ENCODE data around the gene RPA1.

Gene RPA1

GRCh38 chr17:1787301-1787902 is 42.4 kb upstream of the RPA1 start:
- ChIA-PET POLR2A (interaction anchor here (0.5 to 1.0 kb wide), 2 partner anchors 64 to 157 kb away, joined by 3 read pairs; no protein-coding TSS in a partner anchor), CTCF (interaction anchor here (0.9 to 17.0 kb wide), 3 partner anchors 67 to 122 kb away, joined by 3 to 231 read pairs (median 9); partner anchors contain the start of gene WDR81)
- Histone ChIP-seq H3K9me3 (ENCODE audit: control extremely low read depth in 1 of 5, control insufficient read depth in 4 of 5, insufficient read depth in 2 of 5, low read depth in 1 of 5, low read length in 4 of 5) (no peaks in the 10 kb centered on the region), H3K4me3 (ENCODE audit: control insufficient read depth in 1 of 7, extremely low read depth in 1 of 7, insufficient read depth in 4 of 7, low read depth in 2 of 7, low read length in 6 of 7) (no peak overlapping the region), H3K27me3 (replicated peaks in 2 of 5; ENCODE audit: control insufficient read depth in 4 of 5, insufficient read depth in 5 of 5, low read length in 4 of 5) (no peaks in the 10 kb centered on the region), H3K36me3 (ENCODE audit: control insufficient read depth in 4 of 4, insufficient read depth in 4 of 4, low read length in 3 of 4) (peaks cover 5 to 48% (median 18%) of the 10 kb centered on the region in 4 experiments), H3K27ac (ENCODE audit: insufficient read depth in 1 of 2, low read depth in 1 of 2, low read length in 2 of 2, poor library complexity in 1 of 2, severe bottlenecking in 2 of 2) (no peak overlapping the region), H3K4me1 (ENCODE audit: control extremely low read depth in 1 of 4, control insufficient read depth in 4 of 4, insufficient read depth in 4 of 4, low read length in 3 of 4) (peaks cover 5 to 24% (median 9%) of the 10 kb centered on the region in 4 experiments)
- DNase-seq = no peak
- 94% methylated on average over 12 of the region's 16 CpGs for WGBS (ENCODE audit: insufficient coverage)

- 100% methylated on average over 2 of the region's 5 CpGs for WGBS (ENCODE audit: insufficient coverage)
- Histone ChIP-seq H3K27ac (ENCODE audit: insufficient read depth in 1 of 2, low read depth in 1 of 2, low read length in 2 of 2, poor library complexity in 1 of 2, severe bottlenecking in 2 of 2) (no peak overlapping the region), H3K4me1 (ENCODE audit: control extremely low read depth in 1 of 4, control insufficient read depth in 4 of 4, insufficient read depth in 4 of 4, low read length in 3 of 4) (peaks cover 0 to 6% (median 0%) of the 10 kb centered on the region in 4 experiments), H3K4me3 (ENCODE audit: control insufficient read depth in 1 of 7, extremely low read depth in 1 of 7, insufficient read depth in 4 of 7, low read depth in 2 of 7, low read length in 6 of 7) (no peak overlapping the region), H3K9me3 (ENCODE audit: control extremely low read depth in 1 of 5, control insufficient read depth in 4 of 5, insufficient read depth in 2 of 5, low read depth in 1 of 5, low read length in 4 of 5) (no peaks in the 10 kb centered on the region), H3K27me3 (replicated peaks in 2 of 5; ENCODE audit: control insufficient read depth in 4 of 5, insufficient read depth in 5 of 5, low read length in 4 of 5) (no peaks in the 10 kb centered on the region), H3K36me3 (ENCODE audit: control insufficient read depth in 4 of 4, insufficient read depth in 4 of 4, low read length in 3 of 4) (peaks cover 11 to 34% (median 16%) of the 10 kb centered on the region in 4 experiments)
- POLR2A ChIA-PET = no interaction called here
- DNase-seq = no peak
- CTCF ChIA-PET = interaction anchor here (0.8 to 1.2 kb wide), 2 partner anchors 73 to 107 kb away, joined by 3 to 4 read pairs; no protein-coding TSS in a partner anchor
Observed at GRCh38 chr17:1789936-1790335, 39.9 kb upstream of the RPA1 start.

- H3K9me3 ChIP-seq (ENCODE audit: control extremely low read depth in 1 of 5, control insufficient read depth in 4 of 5, insufficient read depth in 2 of 5, low read depth in 1 of 5, low read length in 4 of 5) = no peaks in the 10 kb centered on the region
- no peak overlapping the region for H3K27ac ChIP-seq (ENCODE audit: insufficient read depth in 1 of 2, low read depth in 1 of 2, low read length in 2 of 2, poor library complexity in 1 of 2, severe bottlenecking in 2 of 2)
- WGBS (ENCODE audit: insufficient coverage) = 87% methylated on average over 13 of the region's 23 CpGs
- CTCF ChIA-PET = interaction anchor here (1.0 to 2.2 kb wide), 4 partner anchors 8 to 124 kb away, joined by 3 to 7 read pairs (median 4); no protein-coding TSS in a partner anchor
- POLR2A ChIA-PET = no interaction called here
- H3K4me3 ChIP-seq (ENCODE audit: control insufficient read depth in 1 of 7, extremely low read depth in 1 of 7, insufficient read depth in 4 of 7, low read depth in 2 of 7, low read length in 6 of 7) = no peak overlapping the region
- peaks cover 0 to 14% (median 6%) of the 10 kb centered on the region in 4 experiments for H3K36me3 ChIP-seq (ENCODE audit: control insufficient read depth in 4 of 4, insufficient read depth in 4 of 4, low read length in 3 of 4)
- peaks cover 0 to 10% (median 6%) of the 10 kb centered on the region in 4 experiments for H3K4me1 ChIP-seq (ENCODE audit: control extremely low read depth in 1 of 4, control insufficient read depth in 4 of 4, insufficient read depth in 4 of 4, low read length in 3 of 4)
- no peaks in the 10 kb centered on the region for H3K27me3 ChIP-seq (replicated peaks in 2 of 5; ENCODE audit: control insufficient read depth in 4 of 5, insufficient read depth in 5 of 5, low read length in 4 of 5)
- no peak for DNase-seq
Observed at GRCh38 chr17:1792495-1793446, 37.0 kb upstream of the RPA1 start.

- WGBS (ENCODE audit: insufficient coverage) = 100% methylated on average over 1 of the region's 1 CpG
- no peaks in the 10 kb centered on the region for H3K9me3 ChIP-seq (ENCODE audit: control extremely low read depth in 1 of 5, control insufficient read depth in 4 of 5, insufficient read depth in 2 of 5, low read depth in 1 of 5, low read length in 4 of 5)
- peaks cover 0 to 10% (median 6%) of the 10 kb centered on the region in 4 experiments for H3K4me1 ChIP-seq (ENCODE audit: control extremely low read depth in 1 of 4, control insufficient read depth in 4 of 4, insufficient read depth in 4 of 4, low read length in 3 of 4)
- POLR2A ChIA-PET = no interaction called here
- CTCF ChIA-PET = interaction anchor here (1.0 to 2.2 kb wide), 3 partner anchors 9 to 124 kb away, joined by 3 to 7 read pairs (median 5); no protein-coding TSS in a partner anchor
- peaks cover 0 to 13% (median 6%) of the 10 kb centered on the region in 4 experiments for H3K36me3 ChIP-seq (ENCODE audit: control insufficient read depth in 4 of 4, insufficient read depth in 4 of 4, low read length in 3 of 4)
- no peak overlapping the region for H3K27ac ChIP-seq (ENCODE audit: insufficient read depth in 1 of 2, low read depth in 1 of 2, low read length in 2 of 2, poor library complexity in 1 of 2, severe bottlenecking in 2 of 2)
- no peak overlapping the region for H3K4me3 ChIP-seq (ENCODE audit: control insufficient read depth in 1 of 7, extremely low read depth in 1 of 7, insufficient read depth in 4 of 7, low read depth in 2 of 7, low read length in 6 of 7)
- no peak for DNase-seq
- no peaks in the 10 kb centered on the region for H3K27me3 ChIP-seq (replicated peaks in 2 of 5; ENCODE audit: control insufficient read depth in 4 of 5, insufficient read depth in 5 of 5, low read length in 4 of 5)
Observed at GRCh38 chr17:1793447-1793806, 36.4 kb upstream of the RPA1 start.

- Histone ChIP-seq H3K4me3 (ENCODE audit: control insufficient read depth in 1 of 7, extremely low read depth in 1 of 7, insufficient read depth in 4 of 7, low read depth in 2 of 7, low read length in 6 of 7) (no peak overlapping the region), H3K27me3 (replicated peaks in 2 of 5; ENCODE audit: control insufficient read depth in 4 of 5, insufficient read depth in 5 of 5, low read length in 4 of 5) (no peaks in the 10 kb centered on the region), H3K36me3 (ENCODE audit: control insufficient read depth in 4 of 4, insufficient read depth in 4 of 4, low read length in 3 of 4) (peaks cover 2 to 28% (median 18%) of the 10 kb centered on the region in 4 experiments), H3K27ac (ENCODE audit: insufficient read depth in 1 of 2, low read depth in 1 of 2, low read length in 2 of 2, poor library complexity in 1 of 2, severe bottlenecking in 2 of 2) (peak overlapping the region in 1 of 2 experiments; percentile 64), H3K9me3 (ENCODE audit: control extremely low read depth in 1 of 5, control insufficient read depth in 4 of 5, insufficient read depth in 2 of 5, low read depth in 1 of 5, low read length in 4 of 5) (no peaks in the 10 kb centered on the region), H3K4me1 (ENCODE audit: control extremely low read depth in 1 of 4, control insufficient read depth in 4 of 4, insufficient read depth in 4 of 4, low read length in 3 of 4) (peaks cover 0 to 10% (median 6%) of the 10 kb centered on the region in 4 experiments)
- POLR2A ChIA-PET = no interaction called here
- DNase-seq = no peak
- no CpG with 5 or more reads among the region's 1 CpG for WGBS (ENCODE audit: insufficient coverage)
- CTCF ChIA-PET = interaction anchor here (0.9 to 2.1 kb wide), 4 partner anchors 13 to 23 kb away, joined by 3 to 7 read pairs (median 4); no protein-coding TSS in a partner anchor
Observed at GRCh38 chr17:1796800-1797199, 33.0 kb upstream of the RPA1 start.

GRCh38 chr17:1797323-1797722 is 32.5 kb upstream of the RPA1 start:
- CTCF ChIA-PET = interaction anchor here (0.7 to 2.1 kb wide), 5 partner anchors 13 to 79 kb away, joined by 3 to 7 read pairs (median 3); no protein-coding TSS in a partner anchor

More at GRCh38 chr17:1797323-1797722, 32.5 kb upstream of the RPA1 start:
- H3K36me3 ChIP-seq (ENCODE audit: control insufficient read depth in 4 of 4, insufficient read depth in 4 of 4, low read length in 3 of 4) = peaks cover 2 to 28% (median 18%) of the 10 kb centered on the region in 4 experiments
- H3K4me1 ChIP-seq (ENCODE audit: control extremely low read depth in 1 of 4, control insufficient read depth in 4 of 4, insufficient read depth in 4 of 4, low read length in 3 of 4) = peaks cover 0 to 10% (median 6%) of the 10 kb centered on the region in 4 experiments
- H3K4me3 ChIP-seq (ENCODE audit: control insufficient read depth in 1 of 7, extremely low read depth in 1 of 7, insufficient read depth in 4 of 7, low read depth in 2 of 7, low read length in 6 of 7) = no peak overlapping the region
- POLR2A ChIA-PET = no interaction called here
- H3K27me3 ChIP-seq (replicated peaks in 2 of 5; ENCODE audit: control insufficient read depth in 4 of 5, insufficient read depth in 5 of 5, low read length in 4 of 5) = no peaks in the 10 kb centered on the region
- DNase-seq = no peak
- peak overlapping the region in 1 of 2 experiments; percentile 64 for H3K27ac ChIP-seq (ENCODE audit: insufficient read depth in 1 of 2, low read depth in 1 of 2, low read length in 2 of 2, poor library complexity in 1 of 2, severe bottlenecking in 2 of 2)
- H3K9me3 ChIP-seq (ENCODE audit: control extremely low read depth in 1 of 5, control insufficient read depth in 4 of 5, insufficient read depth in 2 of 5, low read depth in 1 of 5, low read length in 4 of 5) = no peaks in the 10 kb centered on the region
- WGBS (ENCODE audit: insufficient coverage) = 40% methylated on average over 2 of the region's 3 CpGs

Measured in common myeloid progenitor, CD34-positive (primary cell).